Measurements from ENCODE around the gene ACADS.

ACADS gene

DNA sequence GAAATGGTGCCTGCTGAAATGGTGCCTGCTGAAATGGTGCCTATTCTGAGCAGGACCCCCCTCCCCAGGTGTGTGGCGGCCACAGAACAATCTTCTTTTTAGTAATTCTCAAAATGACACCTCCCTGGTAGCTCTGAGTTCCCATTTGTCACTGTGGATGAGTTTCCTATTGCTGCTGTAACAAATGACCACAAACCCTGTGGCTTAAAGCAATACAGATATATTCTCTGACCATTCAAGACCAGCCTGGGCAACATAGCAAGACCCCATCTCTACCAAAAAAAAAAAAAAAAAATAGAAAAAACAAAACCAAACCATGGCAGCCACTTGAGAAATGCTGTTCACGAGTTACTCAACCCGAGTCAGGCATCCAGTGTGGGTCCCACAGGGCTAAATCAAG, 7.9 kb downstream of the ACADS start:
- DNase-seq, result no peak

DNA sequence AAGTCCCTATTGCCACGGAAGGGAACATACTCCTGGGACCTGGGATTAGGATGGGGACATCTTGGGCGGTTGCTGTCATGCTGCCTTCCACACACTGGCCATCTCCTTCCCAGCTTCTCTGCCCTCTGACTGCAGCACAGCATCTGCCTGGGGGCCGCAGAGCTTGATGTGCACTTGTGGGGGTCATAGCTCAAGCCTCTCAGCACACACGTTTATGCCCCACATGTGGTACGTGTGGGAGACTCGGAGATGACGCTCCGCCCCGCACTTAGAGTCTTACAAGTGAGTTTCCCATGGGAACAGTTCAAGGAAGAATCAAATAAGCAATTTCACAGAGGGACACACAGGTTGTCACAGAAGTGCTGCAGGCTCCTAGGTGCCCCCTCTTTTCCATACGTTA, 8.6 kb downstream of the ACADS start:
- DNase-seq, result no peak

DNA sequence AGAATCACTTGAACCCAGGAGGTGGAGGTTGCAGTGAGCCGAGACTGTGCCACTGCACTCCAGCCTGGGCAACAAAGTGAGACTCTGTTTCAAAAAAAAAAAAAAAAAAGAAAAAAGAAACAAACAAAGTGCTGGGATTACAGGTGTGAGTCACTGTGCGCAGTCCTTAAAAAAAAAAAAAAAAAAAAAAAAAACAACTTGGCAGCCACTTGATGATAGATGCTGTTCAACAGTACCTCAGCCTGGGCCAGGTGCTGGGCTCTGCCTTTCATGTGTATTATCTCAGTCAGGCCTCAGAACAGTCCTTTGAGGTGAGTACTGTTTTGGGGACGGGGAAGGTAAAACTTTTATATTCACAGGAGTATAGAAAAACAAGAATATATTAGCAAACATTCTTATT, 9.6 kb downstream of the ACADS start:
- DNase-seq, result no peak

DNA sequence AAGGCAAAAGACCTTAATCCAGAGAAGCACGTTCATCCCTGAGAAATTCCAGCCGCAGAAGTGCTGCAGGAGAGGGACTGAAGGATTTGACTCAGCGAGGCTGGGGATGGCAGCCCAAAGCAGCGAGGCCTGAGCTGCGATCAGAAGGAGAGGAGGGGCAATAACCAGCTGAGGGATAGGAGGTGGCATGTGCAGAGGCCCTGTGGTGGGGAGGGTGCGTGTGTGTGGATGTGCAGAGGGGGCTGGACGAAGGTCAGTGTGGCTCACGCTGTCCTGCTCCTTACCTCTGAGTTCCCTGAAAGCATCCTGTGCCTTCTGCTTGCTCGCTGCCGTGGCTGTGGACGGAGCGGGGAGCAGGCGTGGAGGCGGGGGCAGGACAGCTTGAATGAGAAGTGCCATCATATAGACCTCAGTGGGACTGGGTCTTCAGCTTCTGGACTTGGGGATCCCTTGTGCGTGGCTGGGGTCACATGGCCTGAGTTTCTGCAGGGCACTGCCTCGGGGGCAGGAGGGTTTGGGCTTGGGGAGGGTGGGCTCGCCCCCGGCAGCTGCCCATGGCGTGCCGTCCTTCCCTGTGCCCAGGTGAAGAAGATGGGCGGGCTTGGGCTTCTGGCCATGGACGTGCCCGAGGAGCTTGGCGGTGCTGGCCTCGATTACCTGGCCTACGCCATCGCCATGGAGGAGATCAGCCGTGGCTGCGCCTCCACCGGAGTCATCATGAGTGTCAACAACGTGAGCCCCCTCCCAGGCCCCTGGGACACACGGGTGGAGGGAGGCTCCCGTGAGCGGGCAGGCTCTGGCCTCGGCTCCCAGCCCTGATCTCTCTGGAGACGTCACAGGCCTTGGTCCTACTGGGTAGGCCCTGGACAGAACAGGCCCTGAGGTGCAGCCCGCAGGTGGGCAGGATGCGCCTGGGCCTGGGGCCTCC, 11.0 kb downstream of the ACADS start:
- DNase-seq, result no peak

DNA sequence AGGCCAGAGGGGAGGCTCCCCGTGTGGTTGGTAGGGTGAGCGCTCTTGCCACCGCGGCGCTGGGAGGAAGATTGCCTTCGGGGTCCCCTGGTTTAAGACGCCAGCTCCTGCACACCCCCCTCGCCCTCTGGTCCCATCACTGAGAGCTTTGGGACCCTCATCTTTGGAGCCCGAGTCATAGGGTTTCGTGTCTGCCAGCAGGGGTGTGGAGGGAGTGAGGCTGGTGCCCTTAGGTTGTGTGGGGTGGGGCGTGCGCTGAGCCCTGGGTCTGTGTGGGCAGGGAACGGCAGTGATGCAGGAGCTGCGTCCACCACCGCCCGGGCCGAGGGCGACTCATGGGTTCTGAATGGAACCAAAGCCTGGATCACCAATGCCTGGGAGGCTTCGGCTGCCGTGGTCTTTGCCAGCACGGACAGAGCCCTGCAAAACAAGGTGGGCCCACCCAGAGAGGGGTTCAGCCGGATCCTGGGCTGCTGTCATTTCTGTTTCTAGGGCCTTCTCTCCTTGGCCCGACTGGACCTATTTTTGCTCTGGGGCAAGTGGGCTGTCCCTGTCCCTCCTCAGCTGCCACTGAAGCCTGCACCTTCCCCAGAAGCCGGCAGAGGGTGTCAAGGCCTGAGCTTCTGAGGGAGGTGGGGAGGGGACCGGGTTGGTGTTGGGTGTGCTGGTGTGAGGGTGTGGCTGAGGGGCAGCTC, 12.1 kb downstream of the ACADS start:
- DNase-seq, result no peak

DNA sequence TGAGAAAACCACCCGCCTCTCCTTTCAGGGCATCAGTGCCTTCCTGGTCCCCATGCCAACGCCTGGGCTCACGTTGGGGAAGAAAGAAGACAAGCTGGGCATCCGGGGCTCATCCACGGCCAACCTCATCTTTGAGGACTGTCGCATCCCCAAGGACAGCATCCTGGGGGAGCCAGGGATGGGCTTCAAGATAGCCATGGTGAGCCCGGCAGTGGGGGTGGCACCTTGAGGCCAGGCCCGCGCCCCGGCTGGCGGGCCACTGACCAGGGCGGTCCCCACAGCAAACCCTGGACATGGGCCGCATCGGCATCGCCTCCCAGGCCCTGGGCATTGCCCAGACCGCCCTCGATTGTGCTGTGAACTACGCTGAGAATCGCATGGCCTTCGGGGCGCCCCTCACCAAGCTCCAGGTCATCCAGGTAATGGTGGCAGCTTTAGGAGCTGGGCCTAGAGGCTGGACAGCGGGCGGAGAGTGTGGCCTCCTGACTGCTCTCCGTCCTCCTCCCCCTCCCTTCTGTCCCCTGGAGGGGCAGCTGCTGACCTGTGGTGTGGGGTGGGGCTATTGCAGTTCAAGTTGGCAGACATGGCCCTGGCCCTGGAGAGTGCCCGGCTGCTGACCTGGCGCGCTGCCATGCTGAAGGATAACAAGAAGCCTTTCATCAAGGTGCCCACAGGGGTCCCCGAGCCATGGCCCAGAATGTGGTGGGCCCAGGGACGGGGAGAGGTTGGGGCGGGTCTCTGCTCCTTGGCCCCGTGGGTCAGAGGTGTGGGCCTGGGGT, 12.8 kb downstream of the ACADS start:
- no peak for DNase-seq

DNA sequence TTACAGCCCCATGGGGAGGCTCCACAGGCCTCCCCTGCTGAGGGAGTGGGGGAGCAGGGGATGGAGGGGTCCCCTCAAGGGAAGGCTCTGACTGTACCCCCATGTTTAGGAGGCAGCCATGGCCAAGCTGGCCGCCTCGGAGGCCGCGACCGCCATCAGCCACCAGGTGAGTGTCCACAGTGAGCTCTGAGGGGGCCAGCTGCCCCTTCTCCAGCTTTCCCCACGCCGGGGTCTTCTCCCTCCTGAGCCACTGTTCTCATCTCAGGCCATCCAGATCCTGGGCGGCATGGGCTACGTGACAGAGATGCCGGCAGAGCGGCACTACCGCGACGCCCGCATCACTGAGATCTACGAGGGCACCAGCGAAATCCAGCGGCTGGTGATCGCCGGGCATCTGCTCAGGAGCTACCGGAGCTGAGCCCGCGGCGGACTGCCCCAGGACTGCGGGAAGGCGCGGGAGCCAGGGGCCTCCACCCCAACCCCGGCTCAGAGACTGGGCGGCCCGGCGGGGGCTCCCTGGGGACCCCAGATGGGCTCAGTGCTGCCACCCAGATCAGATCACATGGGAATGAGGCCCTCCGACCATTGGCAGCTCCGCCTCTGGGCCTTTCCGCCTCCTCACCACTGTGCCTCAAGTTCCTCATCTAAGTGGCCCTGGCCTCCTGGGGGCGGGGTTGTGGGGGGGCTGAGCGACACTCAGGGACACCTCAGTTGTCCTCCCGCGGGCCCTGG, 13.6 kb downstream of the ACADS start:
- no peak for DNase-seq

DNA sequence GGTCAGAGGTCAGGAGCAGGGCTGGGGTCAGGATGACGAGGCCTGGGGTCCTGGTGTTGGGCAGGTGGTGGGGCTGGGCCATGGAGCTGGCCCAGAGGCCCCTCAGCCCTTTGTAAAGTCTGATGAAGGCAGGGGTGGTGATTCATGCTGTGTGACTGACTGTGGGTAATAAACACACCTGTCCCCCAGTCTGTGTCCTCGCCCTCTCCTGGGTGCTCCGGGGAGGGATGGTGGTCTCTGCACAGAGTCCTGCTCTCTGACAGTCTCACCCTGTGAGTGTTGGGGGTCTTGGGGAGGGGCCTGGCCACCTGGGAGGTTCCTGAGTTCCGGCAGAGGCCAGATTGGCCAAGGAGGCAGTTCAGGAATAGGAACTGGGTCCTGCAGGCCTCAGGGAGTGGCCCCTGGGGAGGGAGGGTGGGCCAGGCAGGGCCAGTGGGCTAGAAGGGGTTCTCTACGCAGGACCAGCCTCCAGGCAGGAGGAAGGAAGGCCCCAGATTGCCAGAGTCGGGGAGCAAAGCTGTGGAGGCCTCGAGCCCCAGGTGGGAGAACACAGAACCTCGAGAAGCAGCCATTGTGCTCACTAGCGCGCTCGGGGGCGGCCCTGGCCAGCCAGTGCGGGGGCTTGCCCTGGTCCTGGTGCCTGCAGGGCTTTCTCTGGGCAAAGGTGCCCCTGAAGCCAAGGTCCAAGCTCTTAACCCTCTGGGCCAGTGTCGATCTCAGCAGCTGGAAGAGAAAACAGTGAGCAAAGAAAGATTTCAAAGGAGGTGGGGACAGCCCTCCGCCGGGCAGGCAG, 14.4 kb downstream of the ACADS start:
- DNase-seq, result no peak

DNA sequence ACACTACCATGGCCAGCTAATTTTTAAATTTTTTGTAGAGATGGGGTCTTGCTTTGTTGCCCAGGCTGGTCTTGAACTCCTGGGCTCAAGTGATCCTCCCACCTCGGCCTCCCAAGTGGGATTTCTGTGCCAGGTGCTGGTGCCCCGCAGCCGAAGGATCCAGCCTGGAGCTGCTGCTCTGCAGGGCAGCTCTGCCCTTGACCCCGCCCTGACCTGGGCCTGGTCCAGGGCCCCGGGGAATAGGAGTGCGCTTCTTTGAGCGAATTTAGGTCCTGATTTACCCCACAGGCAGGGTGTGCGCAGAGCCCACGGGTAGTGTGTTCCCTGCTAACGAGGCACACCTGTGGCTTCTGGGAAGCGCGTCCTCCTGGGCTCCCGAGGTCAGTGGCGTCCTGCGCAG, 15.2 kb downstream of the ACADS start:
- no peak for DNase-seq

DNA sequence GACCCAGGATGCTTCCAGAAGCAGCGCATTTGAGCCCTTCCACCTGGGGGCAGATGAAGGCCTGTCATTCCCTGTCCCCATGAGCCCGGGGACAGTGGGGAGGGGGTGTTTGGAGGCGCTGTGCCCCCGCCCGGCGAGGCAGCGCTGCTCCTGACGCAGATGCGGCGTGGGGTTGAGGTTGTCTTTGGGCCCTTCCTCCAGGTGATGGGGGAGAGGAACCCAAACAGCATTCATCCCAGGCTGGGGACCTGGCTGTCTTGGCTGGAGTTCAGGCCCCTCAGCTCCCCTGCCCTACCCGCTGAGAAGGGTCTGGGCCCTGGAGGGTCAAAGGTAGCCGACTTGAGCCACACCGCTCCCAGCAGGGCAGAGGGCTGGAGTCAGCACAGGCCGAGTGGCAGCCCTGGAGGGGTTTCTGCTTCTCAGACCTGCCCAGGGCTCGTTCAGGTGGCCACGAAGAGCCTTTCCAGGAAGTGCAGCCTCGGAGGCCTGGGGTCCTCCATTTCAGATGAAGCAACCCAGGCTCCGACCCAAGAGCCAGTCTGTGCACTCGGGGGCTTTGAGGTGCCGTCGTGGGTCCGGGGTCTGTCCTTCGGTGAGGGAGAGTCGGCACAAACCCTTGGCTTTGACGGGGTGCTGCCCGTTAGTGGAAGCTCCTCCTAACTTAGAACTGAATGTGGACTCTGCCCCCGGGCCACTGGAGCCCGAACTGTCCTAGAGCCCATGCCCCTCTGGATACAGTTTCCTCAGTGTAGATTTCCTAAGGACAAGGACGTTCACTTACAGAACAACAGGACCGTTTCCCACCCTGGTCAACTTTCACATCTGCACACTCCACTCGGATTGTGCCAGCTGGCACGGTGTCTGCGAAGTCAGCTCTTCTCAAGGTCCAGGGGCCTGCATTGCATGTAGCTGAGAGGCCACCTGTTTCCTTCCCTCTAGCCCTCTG, 16.1 kb downstream of the ACADS start:
- no peak for DNase-seq

DNA sequence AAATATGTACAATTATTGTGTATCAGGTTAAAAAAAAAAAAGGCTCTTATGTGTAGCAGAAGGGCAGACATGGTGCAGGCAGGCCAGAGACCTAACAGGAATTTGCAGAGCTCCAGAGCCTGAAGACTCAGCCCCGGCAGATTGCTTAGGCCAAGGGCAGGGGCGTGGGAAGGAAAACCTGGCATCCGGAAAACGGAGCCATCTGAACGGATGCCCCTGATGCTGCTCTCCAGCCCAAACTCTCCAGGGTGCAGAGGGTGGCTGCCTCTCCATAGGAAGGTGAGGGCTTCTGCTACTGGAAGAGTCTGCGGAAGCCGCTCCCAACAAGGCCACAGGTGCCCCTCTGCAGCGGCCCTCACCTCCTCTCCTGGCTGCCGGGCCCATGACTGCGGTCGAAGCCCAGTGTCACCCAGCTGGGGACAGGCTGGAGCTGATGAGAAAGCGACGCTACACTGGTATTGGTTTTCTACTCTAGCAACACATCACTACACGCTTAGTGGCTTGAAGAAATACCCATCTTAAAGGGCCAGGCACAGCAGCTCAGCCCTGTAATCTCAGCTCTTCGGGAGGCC, 19.4 kb downstream of the ACADS start:
- no peak for DNase-seq

DNA sequence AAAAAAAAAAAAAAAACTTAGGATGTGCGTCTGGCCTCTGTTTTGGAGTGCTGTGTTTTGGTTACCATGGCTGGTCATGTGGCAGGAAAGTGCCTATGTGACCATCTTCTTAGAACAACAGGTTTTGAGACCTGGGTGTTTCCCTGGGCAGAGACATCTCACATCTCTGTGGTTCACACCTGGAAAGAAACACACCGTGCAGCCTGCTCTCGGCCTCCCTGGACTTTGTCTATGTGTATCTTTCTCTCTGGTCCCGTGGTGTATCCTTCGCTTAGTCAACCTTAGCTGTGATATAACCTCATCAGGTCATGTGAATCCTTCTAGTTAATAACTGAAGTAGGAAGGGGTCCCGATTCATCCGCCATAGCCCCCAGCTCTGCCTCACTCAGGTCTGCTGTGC, 22.6 kb downstream of the ACADS start:
- no peak for DNase-seq

DNA sequence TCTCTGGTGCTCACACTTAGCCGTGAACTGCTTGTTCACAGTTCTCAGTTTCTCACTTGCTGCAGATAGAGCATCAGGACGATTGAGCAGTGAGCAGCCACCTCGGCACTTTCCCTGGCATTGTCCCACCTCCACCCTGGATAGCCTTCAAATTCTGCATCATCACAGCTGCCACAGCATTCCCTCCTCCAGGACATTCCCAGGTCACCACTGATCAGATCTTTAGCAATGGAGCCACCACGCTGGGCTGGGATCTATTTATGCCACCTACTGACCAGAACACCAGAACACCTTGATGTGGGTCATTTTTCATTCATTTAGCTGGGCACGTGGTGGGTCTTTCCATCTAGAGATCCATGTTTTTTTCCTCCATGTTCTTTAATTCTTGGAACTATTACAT, 23.6 kb downstream of the ACADS start:
- no peak for DNase-seq

DNA sequence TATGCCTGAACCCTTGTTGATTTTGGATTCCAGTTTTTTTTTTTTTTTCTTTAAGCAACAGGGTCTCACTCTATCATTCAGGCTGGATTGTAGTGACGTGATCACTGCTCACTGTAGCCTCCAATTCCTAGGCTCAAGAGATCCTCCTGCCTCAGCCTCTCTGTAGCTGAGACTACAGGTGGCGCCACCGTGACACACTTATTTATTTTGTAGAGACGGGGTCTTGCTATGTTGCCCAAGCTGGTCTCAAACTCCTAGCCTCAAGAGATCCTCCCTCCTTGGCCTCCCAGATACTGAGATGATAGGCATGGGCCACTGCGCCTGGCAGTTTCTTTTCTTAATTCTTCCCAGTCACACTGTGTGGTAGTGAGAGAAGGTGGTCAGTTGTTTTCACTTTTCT, 25.2 kb downstream of the ACADS start:
- no peak for DNase-seq

DNA sequence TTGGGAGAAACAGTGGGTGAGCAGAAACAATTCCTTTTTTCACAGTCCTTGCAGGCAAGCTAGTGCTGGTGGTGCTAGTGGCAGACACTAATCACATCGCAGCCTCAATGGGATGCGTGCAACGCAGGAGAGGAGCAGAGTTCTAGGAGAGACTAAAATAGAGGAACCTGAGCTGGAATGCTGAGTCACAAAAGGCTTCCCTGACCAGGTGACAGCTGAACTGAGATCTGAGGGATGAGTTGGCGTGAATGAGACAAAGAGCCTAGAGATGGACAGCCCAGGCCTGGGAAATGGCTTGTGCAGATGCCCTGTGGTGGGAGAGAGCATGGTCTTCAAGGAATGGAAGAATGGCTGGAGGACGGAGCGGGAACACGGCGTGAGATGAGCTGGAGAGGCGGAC, 25.8 kb downstream of the ACADS start:
- DNase-seq, result no peak

DNA sequence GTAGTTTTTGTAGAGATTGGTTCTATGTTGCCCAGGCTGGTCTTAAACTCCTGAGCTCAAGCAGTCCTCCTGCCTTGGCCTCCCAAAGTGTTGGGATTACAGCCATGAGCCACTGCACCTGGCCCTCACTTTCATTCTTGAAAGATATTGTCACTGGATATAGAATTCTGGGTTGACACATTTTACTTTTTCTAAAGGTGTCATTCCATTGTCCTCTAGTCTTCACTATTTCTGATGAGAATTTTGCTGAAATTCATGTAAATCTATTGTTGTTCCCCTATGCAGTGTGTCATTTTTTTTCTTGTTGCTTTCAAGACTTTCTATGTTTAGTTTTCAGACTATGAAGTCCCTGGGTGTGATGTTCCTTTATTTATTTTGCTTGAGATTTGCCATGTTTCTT, 29.2 kb downstream of the ACADS start:
- no peak for DNase-seq

DNA sequence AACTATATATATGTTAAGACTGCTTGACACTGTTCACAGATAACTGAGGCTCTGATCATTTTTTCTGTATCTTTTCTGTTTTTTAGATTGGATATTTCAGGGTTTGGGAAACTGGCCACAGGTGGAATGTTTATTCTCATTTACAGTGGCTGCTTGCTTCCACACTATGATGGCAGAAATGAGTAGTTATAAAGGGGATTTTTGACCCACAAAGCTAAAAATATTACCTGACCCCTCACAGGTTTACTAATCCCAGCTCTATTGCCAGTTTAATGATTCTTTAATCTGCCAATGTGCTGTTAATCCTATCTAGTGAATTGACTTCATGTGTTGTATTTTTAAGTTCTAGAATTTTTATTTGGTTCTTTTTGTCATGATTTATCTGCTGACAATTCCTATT, 29.6 kb downstream of the ACADS start:
- DNase-seq, result no peak

DNA sequence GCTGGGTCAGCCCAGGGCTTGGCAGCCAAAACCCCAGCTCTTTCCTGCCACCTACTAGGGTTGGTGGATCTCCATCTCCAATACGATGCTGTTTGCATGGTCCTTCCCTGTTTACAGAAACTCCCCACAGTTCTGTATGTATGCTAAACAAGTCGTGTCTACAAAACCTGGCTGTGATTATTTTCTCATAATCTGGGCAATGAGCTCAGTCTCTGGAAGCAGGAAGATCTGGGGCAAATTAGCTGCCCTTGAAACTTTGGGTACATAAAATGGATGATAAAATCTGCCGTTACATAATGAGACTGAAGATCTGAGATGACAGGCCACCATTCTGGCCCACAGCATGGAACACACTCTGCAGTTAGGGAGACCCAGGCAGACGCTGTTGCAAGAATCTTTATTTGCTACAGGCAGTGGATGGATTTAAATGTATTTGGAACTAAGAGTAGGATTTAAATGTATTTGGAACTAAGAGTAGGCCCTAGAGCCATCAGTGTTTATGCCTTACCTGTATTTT, 31.7 kb downstream of the ACADS start:
- DNase-seq, result no peak

DNA sequence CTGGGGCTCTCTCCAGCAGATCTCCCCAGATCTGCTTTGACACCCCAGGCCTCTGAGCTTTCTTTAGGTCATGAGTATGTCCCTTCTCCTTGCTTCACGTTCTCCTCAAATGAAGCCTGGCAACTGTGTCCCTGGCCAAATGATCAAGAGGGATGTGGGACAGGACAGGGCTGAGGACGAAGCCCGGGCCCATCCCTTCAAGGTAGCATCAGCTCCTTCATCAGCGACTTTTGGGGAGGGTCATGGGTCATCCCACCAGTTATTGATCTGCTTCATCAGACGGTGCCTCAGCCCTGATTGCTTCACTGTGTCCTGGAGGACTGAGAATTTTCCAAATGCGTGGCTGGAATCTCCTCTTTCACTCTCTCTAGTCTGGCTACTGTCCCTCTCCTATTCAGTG, 32.3 kb downstream of the ACADS start:
- no peak for DNase-seq

Measured in NCI-H146 (cell line).